Kidney (tissue), 14 donors: ENCODE measurements around the gene PFN3. TPM values are rescaled to one million over a fixed set of nuclear protein-coding genes. Genes with fewer than 3 reads are reported as not detected.

Experiments
- DNase-seq, 5 donors: peaks; one replicate each; pipeline ENCODE4 v3.0.0-alpha.2; 2013 to 2020
- FAIRE-seq: peaks from 2 replicates; lab custom pipeline; 2012; peaks lifted over from hg19 to GRCh38; lab: Jason Lieb, UNC
- H3K27ac ChIP-seq, 2 donors: one replicate each; pipeline ENCODE4 v1.7.0; 2013; ENCODE audit warnings: low read depth in 2 of 2, low read length in 2 of 2, inconsistent platforms in 1 of 2
- H3K27me3 ChIP-seq: one replicate; pipeline ENCODE4 v1.7.1; 2013; ENCODE audit warnings: low read length, inconsistent platforms; ENCODE audit not compliant: control insufficient read depth, insufficient read depth
- H3K36me3 ChIP-seq, 3 donors: one replicate each; pipeline versions ENCODE4 v1.7.0 to v1.7.1; 2013; ENCODE audit warnings: low read length in 3 of 3, control low read depth in 1 of 3, inconsistent platforms in 1 of 3; ENCODE audit not compliant: insufficient read depth in 3 of 3, control insufficient read depth in 2 of 3
- H3K4me1 ChIP-seq, 3 donors: one replicate each; pipeline versions ENCODE4 v1.7.0 to v1.7.1; 2013; ENCODE audit warnings: low read length in 3 of 3, inconsistent platforms in 1 of 3, low read depth in 1 of 3; ENCODE audit not compliant: control insufficient read depth in 2 of 3, insufficient read depth in 2 of 3
- H3K4me3 ChIP-seq, 3 donors: one replicate each; pipeline versions ENCODE4 v1.7.0 to v1.8.1; 2013; ENCODE audit warnings: low read length in 3 of 3, control low read depth in 1 of 3, inconsistent platforms in 1 of 3
- H3K9ac ChIP-seq, 3 donors: one replicate each; pipeline versions ENCODE4 v1.7.0 to v1.7.1; 2013; ENCODE audit warnings: low read length in 3 of 3, control low read depth in 1 of 3, inconsistent platforms in 1 of 3
- H3K9me3 ChIP-seq, 3 donors: one replicate each; pipeline versions ENCODE4 v1.7.0 to v1.7.1; 2013; ENCODE audit warnings: low read length in 3 of 3, control low read depth in 1 of 3, inconsistent platforms in 1 of 3; ENCODE audit not compliant: control insufficient read depth in 2 of 3, insufficient read depth in 1 of 3
- intact Hi-C: fragments of 100-400 bp; cut with DNase I; formaldehyde crosslinking; loops from one replicate; pipeline ENCODE4 v1.11.1; 2022
- polyA plus RNA-seq: library from polyadenylated mRNA; stranded (reverse); fragments of 350-450 nt; fragmentation: Illumina TruSeq; extraction: RNeasy Lipid Tissue Mini Kit (QIAGEN cat#74804); gene quantifications from one replicate; pipeline ENCODE4 v1.2.3, GENCODE V29; 2014; ENCODE audit warnings: low read depth, low replicate concordance; ENCODE audit not compliant: insufficient read depth
- total RNA-seq: library from RNA; stranded (reverse); fragmentation: NEBNext Ultra II Directional; extraction: Animal tissue kit (Norgen Biotek cat#: 25700); gene quantifications from one replicate; pipeline ENCODE4 v1.2.1, GENCODE V29; 2021
- TF ChIP-seq, protein P1 (sequence below): IDR thresholded peaks from 3 replicates; pipeline ENCODE4 v1.5.1; 2012; ENCODE audit warnings: mild to moderate bottlenecking, moderate library complexity, borderline replicate concordance; ENCODE audit not compliant: insufficient read depth; ENCODE audit errors: extremely low read depth
- donor health status: control.
- donor health status: control.
- donor health status: control.
- donor health status: control.
- donor health status: control.
- donor health status: DM: yes; HTN: yes; CAD: no.
- donor health status: Normal renal cell carcinoma (clear cell type).

Gene PFN3
- total and polyA plus RNA-seq, 2 donors from 2014 or later = not detected

DNA sequence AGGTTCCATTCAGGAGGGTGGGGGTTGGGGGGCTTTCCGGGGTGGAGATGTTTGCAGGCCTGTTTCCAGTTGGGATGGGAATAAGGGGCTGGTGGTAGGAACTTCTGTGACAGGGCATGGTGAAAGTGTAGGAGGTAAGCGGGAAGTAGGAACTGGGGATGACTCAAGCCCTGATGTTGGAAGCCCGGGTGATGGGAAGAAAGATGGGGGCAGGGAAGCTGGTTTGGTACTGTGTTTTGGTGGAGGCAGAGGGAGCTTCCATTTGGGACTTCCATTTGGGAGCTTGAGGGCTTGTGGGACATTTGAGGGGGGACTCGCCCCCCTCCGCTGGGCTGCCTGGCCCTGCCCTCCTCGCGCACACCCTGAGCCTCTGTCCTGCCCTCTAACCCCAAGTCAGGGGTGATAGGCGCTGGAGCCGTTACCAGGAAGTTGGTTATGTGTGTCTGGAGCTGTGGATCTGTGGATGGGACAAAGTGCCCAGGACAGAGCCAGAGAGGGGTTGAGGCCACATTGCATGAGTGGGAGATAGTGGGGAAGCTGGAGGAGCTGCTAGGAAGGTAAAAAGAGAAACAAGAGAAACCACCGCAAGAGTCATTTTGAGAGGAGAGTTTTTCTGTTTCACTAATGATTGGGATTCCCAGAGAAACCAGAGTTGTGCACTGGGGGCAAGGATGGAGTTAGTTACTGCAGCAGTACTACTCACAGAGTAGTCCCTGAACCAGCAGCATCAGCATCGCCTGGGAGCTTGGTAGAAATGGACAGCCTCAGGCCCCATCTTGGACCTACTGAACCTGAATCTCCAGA lies 36.1 kb downstream of the PFN3 start:
- intact Hi-C loops = no loop called here
- no peak for FAIRE-seq
- peaks cover 3 to 41% (median 26%) of the 10 kb centered on the region in 3 donors for H3K4me1 ChIP-seq

DNA sequence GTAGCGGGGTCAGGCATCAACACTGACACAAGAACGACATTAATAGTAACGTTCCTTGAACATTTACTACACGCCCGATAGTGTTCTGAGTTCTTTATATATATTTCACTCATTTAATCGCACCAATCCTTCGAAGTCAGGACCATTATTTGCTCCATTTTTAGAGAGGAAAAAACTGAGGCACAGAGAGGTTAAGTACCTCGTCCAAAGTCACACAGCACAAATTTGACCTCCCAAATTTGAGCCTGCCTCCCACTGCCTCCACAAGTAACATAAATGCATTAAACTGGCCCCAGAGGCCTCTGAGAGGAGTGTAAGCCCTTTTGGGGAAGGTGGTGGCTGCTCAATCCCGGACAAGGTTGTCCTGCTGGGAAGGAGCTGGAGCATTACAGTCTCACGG lies 36.9 kb downstream of the PFN3 start:
- TF ChIP-seq, protein P1, sequence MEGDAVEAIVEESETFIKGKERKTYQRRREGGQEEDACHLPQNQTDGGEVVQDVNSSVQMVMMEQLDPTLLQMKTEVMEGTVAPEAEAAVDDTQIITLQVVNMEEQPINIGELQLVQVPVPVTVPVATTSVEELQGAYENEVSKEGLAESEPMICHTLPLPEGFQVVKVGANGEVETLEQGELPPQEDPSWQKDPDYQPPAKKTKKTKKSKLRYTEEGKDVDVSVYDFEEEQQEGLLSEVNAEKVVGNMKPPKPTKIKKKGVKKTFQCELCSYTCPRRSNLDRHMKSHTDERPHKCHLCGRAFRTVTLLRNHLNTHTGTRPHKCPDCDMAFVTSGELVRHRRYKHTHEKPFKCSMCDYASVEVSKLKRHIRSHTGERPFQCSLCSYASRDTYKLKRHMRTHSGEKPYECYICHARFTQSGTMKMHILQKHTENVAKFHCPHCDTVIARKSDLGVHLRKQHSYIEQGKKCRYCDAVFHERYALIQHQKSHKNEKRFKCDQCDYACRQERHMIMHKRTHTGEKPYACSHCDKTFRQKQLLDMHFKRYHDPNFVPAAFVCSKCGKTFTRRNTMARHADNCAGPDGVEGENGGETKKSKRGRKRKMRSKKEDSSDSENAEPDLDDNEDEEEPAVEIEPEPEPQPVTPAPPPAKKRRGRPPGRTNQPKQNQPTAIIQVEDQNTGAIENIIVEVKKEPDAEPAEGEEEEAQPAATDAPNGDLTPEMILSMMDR = no peak
- peaks cover 3 to 34% (median 24%) of the 10 kb centered on the region in 3 donors for H3K4me1 ChIP-seq
- H3K27me3 ChIP-seq = no peaks in the 10 kb centered on the region
- H3K4me3 ChIP-seq = peak overlapping the region in 1 of 3 donors; percentile 59
- DNase-seq (peak in 1 of 5 donors; percentile 46), FAIRE-seq (no peak)
- no peak overlapping the region for H3K9ac ChIP-seq
- intact Hi-C loops = no loop called here
- no peaks in the 10 kb centered on the region for H3K36me3 ChIP-seq
- peak overlapping the region in 1 of 2 donors; percentile 81 for H3K27ac ChIP-seq
- H3K9me3 ChIP-seq = no peaks in the 10 kb centered on the region

More for the DNA sequence above, 36.1 kb downstream of the PFN3 start:
- peak in 1 of 5 donors; percentile 50 for DNase-seq
- TF ChIP-seq, protein P1 = no peak
- no peaks in the 10 kb centered on the region for H3K36me3 ChIP-seq
- H3K9me3 ChIP-seq = no peaks in the 10 kb centered on the region
- no peak overlapping the region for H3K9ac ChIP-seq
- no peak overlapping the region for H3K4me3 ChIP-seq
- H3K27me3 ChIP-seq = no peaks in the 10 kb centered on the region
- H3K27ac ChIP-seq = no peak overlapping the region

DNA sequence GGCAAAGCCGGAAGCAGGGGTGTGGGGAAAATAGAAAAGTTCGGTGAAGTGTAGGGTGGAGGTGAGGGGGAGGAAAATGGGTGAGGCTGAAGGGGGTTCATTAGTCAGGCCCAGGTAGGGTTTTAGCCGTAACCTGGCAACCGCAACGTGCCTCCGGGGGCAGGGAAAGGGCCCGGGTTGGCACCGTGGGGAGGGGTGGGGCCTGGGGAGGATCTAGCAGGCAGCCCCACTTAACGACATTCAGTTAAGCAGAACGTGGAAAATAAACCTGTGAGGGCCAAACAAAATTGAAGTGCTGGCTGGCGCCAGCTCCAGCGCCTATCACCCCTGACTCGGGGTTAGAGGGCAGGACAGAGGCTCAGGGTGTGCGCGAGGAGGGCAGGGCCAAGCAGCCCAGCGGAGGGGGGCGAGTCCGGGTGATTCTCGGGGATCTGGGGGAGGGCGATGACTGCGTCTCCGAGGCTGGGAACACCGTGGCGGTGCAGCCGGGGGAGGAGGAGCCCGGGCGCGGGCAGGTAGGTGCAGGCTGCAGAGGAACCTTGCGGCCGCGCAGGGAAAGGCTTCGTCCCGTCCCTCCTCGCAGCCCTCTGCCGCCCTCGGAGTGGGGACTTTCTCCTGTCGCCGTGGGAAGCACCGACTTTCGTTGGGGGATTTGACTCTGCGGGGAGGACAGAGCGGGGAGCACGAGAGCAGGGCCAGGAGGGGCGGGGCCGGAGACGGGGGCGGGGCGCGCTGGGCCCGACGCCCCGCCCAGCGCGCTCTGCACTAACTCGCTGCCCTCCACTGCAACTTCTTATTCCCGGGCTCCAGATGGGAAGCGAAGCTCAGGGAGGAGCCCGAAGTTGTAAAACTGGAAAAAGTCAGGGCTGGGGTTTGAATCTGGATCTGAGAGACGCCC lies 37.6 kb downstream of the PFN3 start:
- intact Hi-C loops = no loop called here
- DNase-seq = peak; percentile 76 to 93 (median 85)
- Histone ChIP-seq H3K27me3 (no peaks in the 10 kb centered on the region), H3K36me3 (no peaks in the 10 kb centered on the region), H3K27ac (peak overlapping the region; percentile 67 to 81), H3K9ac (no peak overlapping the region), H3K4me1 (peaks cover 3 to 31% (median 24%) of the 10 kb centered on the region in 3 donors), H3K4me3 (peak overlapping the region in 1 of 3 donors; percentile 59), H3K9me3 (no peaks in the 10 kb centered on the region)
- TF ChIP-seq, protein P1 = no peak
- no peak for FAIRE-seq
